GM23338 (cell line): ENCODE data around the gene EPHX1. TPM values are rescaled to one million over a fixed set of nuclear protein-coding genes. Genes with fewer than 3 reads are reported as not detected.

Source experiments
- ATAC-seq: fragments of 200-7000 bp; cut with Tn5 transposase; 3 replicates; pipeline ENCODE4 v1.9.1; 2020
- DNase-seq: peaks from one replicate; pipeline ENCODE4 v3.0.0-alpha.2; 2015; ENCODE audit warnings: low spot score
- H2AFZ ChIP-seq: fragments of 200-600 bp; sonication (generic); 2 replicates; pipeline ENCODE4 v1.8.0; 2016; ENCODE audit warnings: antibody characterized with exemption, mild to moderate bottlenecking, moderate library complexity
- H3F3A ChIP-seq: fragments of 200-600 bp; sonication (generic); replicated peaks from 2 replicates; pipeline ENCODE4 v1.8.0; 2017; ENCODE audit warnings: antibody characterized with exemption, mixed run types, low read depth
- H3K27ac ChIP-seq: fragments of 200-600 bp; sonication (generic); 2 replicates; pipeline ENCODE4 v1.6.1; 2016; ENCODE audit warnings: low read depth
- H3K27me3 ChIP-seq: fragments of 200-600 bp; sonication (generic); 2 replicates; pipeline ENCODE4 v1.8.0; 2016; ENCODE audit warnings: mild to moderate bottlenecking, mixed run types, moderate library complexity; ENCODE audit not compliant: insufficient read depth
- H3K36me3 ChIP-seq: fragments of 200-600 bp; sonication (generic); 2 replicates; pipeline ENCODE4 v1.8.0; 2016; ENCODE audit warnings: mild to moderate bottlenecking; ENCODE audit not compliant: insufficient read depth
- H3K4me1 ChIP-seq: fragments of 200-600 bp; sonication (generic); 2 replicates; pipeline ENCODE4 v1.8.0; 2016; ENCODE audit warnings: mild to moderate bottlenecking, moderate library complexity; ENCODE audit not compliant: insufficient read depth
- H3K4me2 ChIP-seq: fragments of 200-600 bp; sonication (generic); 2 replicates; pipeline ENCODE4 v1.7.1; 2017; ENCODE audit warnings: mixed run types
- H3K4me3 ChIP-seq: fragments of 200-600 bp; sonication (generic); 2 replicates; pipeline ENCODE4 v1.6.1; 2016; ENCODE audit warnings: mixed run types
- H3K79me2 ChIP-seq: fragments of 200-600 bp; sonication (generic); replicated peaks from 2 replicates; pipeline ENCODE4 v1.8.0; 2017; ENCODE audit warnings: mild to moderate bottlenecking; ENCODE audit not compliant: insufficient read depth
- H3K9me2 ChIP-seq: fragments of 200-600 bp; sonication (generic); 2 replicates; pipeline ENCODE4 v1.8.0; 2017; ENCODE audit not compliant: insufficient read depth
- H4K20me1 ChIP-seq: fragments of 200-600 bp; sonication (generic); replicated peaks from 2 replicates; pipeline ENCODE4 v1.8.0; 2017; ENCODE audit warnings: mild to moderate bottlenecking; ENCODE audit not compliant: insufficient read depth
- H3K27ac Mint-ChIP-seq: 2 replicates; pipeline ENCODE4 v1.8.0; 2020; ENCODE audit warnings: inconsistent platforms, mild to moderate bottlenecking, moderate library complexity, mixed read lengths
- H3K27me3 Mint-ChIP-seq: 3 replicates; pipeline ENCODE4 v1.8.0; 2022; ENCODE audit warnings: low read depth, mild to moderate bottlenecking, moderate library complexity, mixed read lengths, inconsistent platforms; ENCODE audit not compliant: insufficient read depth, poor library complexity
- H3K36me3 Mint-ChIP-seq: 3 replicates; pipeline ENCODE4 v1.8.0; 2021; ENCODE audit warnings: low read depth, mild to moderate bottlenecking, inconsistent platforms, moderate library complexity, mixed read lengths
- H3K4me1 Mint-ChIP-seq: 3 replicates; pipeline ENCODE4 v1.8.0; 2020; ENCODE audit warnings: mild to moderate bottlenecking, inconsistent platforms, mixed read lengths
- H3K4me3 Mint-ChIP-seq: 3 replicates; pipeline ENCODE4 v1.8.0; 2021; ENCODE audit warnings: moderate library complexity, mild to moderate bottlenecking, inconsistent platforms, mixed read lengths
- H3K9me3 Mint-ChIP-seq: 3 replicates; pipeline ENCODE4 v1.8.0; 2020; ENCODE audit warnings: moderate library complexity, mild to moderate bottlenecking, inconsistent platforms, mixed read lengths
- CREB1 ChIP-seq: fragments of 250-450 bp; sonication (Bioruptor Pico); IDR thresholded peaks from 2 replicates; pipeline ENCODE4 v1.5.0; 2020; ENCODE audit warnings: low read depth, mild to moderate bottlenecking, moderate library complexity
- CTCF ChIP-seq, 2 experiments: fragments of 200-600 bp in 1 of 2; sonication (generic) in 1 of 2; conservative IDR thresholded peaks; 2 replicates each; pipeline versions ENCODE4 v1.5.1 to v1.6.1; 2016 to 2017; ENCODE audit warnings: antibody characterized with exemption in 2 of 2, low read depth in 2 of 2, mild to moderate bottlenecking in 2 of 2, moderate library complexity in 1 of 2
- EZH2 ChIP-seq: fragments of 200-600 bp; sonication (generic); IDR thresholded peaks from one replicate; pipeline ENCODE4 v1.8.0; 2017; ENCODE audit warnings: antibody characterized with exemption, mild to moderate bottlenecking, low read depth; ENCODE audit not compliant: unreplicated experiment
- EZH2phosphoT487 ChIP-seq: fragments of 200-600 bp; sonication (generic); IDR thresholded peaks from one replicate; pipeline ENCODE4 v1.8.1; 2018; ENCODE audit warnings: antibody characterized with exemption; ENCODE audit not compliant: unreplicated experiment
- JUNB ChIP-seq: IDR thresholded peaks from one replicate; pipeline ENCODE4 v1.6.1; 2016; ENCODE audit warnings: antibody characterized with exemption; ENCODE audit not compliant: unreplicated experiment
- NANOG ChIP-seq: IDR thresholded peaks from 2 replicates; pipeline ENCODE4 v1.6.1; 2016; ENCODE audit warnings: antibody characterized with exemption, borderline replicate concordance
- ZNF114 ChIP-seq: fragments of 250-450 bp; sonication (Bioruptor Pico); IDR thresholded peaks from 2 replicates; pipeline ENCODE4 v1.5.0; 2020; ENCODE audit warnings: mild to moderate bottlenecking, moderate library complexity
- ZNF331 ChIP-seq: fragments of 250-450 bp; sonication (Bioruptor Pico); IDR thresholded peaks from 2 replicates; pipeline ENCODE4 v1.5.0; 2020; ENCODE audit warnings: low read depth, mild to moderate bottlenecking, moderate library complexity
- polyA plus RNA-seq: library from polyadenylated mRNA; unstranded; fragments of >200 nt; fragmentation: Nextera tagmentation; extraction: Ambion mirVana; gene quantifications from 2 replicates; pipeline ENCODE4 v1.2.1, GENCODE V29; 2016
- total RNA-seq: library from RNA; depleted of rRNA; stranded (reverse); fragments of >200 nt; shearing (Covaris generic); gene quantifications from 2 replicates; pipeline ENCODE4 v1.2.3, GENCODE V29; 2014
- TF ChIP-seq, protein P1 (sequence below): IDR thresholded peaks from one replicate; pipeline ENCODE4 v1.6.1; 2018; ENCODE audit warnings: antibody characterized with exemption; ENCODE audit not compliant: unreplicated experiment
- TF ChIP-seq, protein P2 (sequence below): IDR thresholded peaks from 2 replicates; pipeline ENCODE4 v1.6.1; 2016; ENCODE audit warnings: antibody characterized with exemption

EPHX1 gene
- total and polyA plus RNA-seq, 2 experiments from 2014 or later, result 15.3 to 46.5 TPM

- TF ChIP-seq, protein P1, sequence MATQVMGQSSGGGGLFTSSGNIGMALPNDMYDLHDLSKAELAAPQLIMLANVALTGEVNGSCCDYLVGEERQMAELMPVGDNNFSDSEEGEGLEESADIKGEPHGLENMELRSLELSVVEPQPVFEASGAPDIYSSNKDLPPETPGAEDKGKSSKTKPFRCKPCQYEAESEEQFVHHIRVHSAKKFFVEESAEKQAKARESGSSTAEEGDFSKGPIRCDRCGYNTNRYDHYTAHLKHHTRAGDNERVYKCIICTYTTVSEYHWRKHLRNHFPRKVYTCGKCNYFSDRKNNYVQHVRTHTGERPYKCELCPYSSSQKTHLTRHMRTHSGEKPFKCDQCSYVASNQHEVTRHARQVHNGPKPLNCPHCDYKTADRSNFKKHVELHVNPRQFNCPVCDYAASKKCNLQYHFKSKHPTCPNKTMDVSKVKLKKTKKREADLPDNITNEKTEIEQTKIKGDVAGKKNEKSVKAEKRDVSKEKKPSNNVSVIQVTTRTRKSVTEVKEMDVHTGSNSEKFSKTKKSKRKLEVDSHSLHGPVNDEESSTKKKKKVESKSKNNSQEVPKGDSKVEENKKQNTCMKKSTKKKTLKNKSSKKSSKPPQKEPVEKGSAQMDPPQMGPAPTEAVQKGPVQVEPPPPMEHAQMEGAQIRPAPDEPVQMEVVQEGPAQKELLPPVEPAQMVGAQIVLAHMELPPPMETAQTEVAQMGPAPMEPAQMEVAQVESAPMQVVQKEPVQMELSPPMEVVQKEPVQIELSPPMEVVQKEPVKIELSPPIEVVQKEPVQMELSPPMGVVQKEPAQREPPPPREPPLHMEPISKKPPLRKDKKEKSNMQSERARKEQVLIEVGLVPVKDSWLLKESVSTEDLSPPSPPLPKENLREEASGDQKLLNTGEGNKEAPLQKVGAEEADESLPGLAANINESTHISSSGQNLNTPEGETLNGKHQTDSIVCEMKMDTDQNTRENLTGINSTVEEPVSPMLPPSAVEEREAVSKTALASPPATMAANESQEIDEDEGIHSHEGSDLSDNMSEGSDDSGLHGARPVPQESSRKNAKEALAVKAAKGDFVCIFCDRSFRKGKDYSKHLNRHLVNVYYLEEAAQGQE, result no peak
- TF ChIP-seq EZH2phosphoT487 (no peak), ZNF331 (no peak), CTCF (conservative IDR thresholded peaks at IDR 0.05; ENCODE audit: low read depth in 2 of 2) (no peak), NANOG (no peak), CREB1 (CRISPR knock-in tag) (no peak), JUNB (no peak), ZNF114 (CRISPR knock-in tag) (no peak), EZH2 (no peak)
- TF ChIP-seq, protein P2, sequence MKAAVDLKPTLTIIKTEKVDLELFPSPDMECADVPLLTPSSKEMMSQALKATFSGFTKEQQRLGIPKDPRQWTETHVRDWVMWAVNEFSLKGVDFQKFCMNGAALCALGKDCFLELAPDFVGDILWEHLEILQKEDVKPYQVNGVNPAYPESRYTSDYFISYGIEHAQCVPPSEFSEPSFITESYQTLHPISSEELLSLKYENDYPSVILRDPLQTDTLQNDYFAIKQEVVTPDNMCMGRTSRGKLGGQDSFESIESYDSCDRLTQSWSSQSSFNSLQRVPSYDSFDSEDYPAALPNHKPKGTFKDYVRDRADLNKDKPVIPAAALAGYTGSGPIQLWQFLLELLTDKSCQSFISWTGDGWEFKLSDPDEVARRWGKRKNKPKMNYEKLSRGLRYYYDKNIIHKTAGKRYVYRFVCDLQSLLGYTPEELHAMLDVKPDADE, result no peak
Observed at GRCh38 chr1:225868631-225869330, 58.9 kb downstream of the EPHX1 start (continued).

DNA sequence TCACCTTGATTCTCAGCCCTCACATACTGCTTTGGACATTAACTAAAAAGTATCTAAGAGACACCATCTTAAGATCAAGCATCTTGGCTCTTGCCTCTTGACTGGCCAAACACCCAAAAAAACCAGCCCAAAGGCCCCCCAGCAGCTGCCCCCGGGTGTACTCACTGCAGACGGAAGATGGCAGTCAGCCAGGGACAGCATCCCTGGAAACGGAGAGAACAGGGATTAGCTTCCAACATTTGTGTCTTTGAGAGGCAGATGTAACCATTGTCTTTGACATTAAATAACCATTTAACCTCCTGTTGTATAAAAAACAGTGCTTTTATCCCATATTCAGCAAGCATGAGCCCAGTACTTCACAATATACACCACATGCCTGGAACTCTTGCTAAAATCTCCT lies 61.0 kb downstream of the EPHX1 start:
- no peaks in the 10 kb centered on the region for H3K9me2 ChIP-seq
- ATAC-seq (no peak), DNase-seq (no peak)
- peaks cover 3% of the 10 kb centered on the region; the same call in 1 of the 2 replicates for H3K4me1 ChIP-seq
- H3K4me2 ChIP-seq, result no peak overlapping the region
- no peaks in the 10 kb centered on the region for H3K27me3 ChIP-seq
- no peak overlapping the region for H2AFZ ChIP-seq
- H3K27me3 Mint-ChIP-seq, result peaks cover 13% of the 10 kb centered on the region
- peaks cover 21% of the 10 kb centered on the region for H4K20me1 ChIP-seq
- peaks cover 75% of the 10 kb centered on the region for H3K36me3 Mint-ChIP-seq
- H3K4me1 Mint-ChIP-seq, result peaks cover 21% of the 10 kb centered on the region
- H3K4me3 ChIP-seq, result no peak overlapping the region
- no peak overlapping the region for H3K27ac Mint-ChIP-seq
- no peak overlapping the region for H3K27ac ChIP-seq
- peaks cover 4% of the 10 kb centered on the region; the same call in 1 of the 2 replicates for H3K79me2 ChIP-seq
- no peak overlapping the region for H3K4me3 Mint-ChIP-seq
- TF ChIP-seq ZNF114 (CRISPR knock-in tag), result no peak
- no peaks in the 10 kb centered on the region for H3K9me3 Mint-ChIP-seq
- 0 out of 2 replicates have a peak, but pooled peaks cover 3% of the 10 kb centered on the region for H3F3A ChIP-seq
- H3K36me3 ChIP-seq, result peaks cover 48% of the 10 kb centered on the region
